22Rv1 (cell line): ENCODE data around the gene LGALS13.

Experiments
- ZFX ChIP-seq: fragments of 450-650 bp; IDR thresholded peaks from 2 replicates; pipeline ENCODE4 v1.6.1; 2017; ENCODE audit warnings: antibody characterized with exemption, borderline replicate concordance
- TF ChIP-seq, protein P1 (sequence below): fragments of 450-650 bp; IDR thresholded peaks from 2 replicates; pipeline ENCODE4 v1.5.1; 2017; ENCODE audit warnings: mild to moderate bottlenecking

- TF ChIP-seq, protein P1, sequence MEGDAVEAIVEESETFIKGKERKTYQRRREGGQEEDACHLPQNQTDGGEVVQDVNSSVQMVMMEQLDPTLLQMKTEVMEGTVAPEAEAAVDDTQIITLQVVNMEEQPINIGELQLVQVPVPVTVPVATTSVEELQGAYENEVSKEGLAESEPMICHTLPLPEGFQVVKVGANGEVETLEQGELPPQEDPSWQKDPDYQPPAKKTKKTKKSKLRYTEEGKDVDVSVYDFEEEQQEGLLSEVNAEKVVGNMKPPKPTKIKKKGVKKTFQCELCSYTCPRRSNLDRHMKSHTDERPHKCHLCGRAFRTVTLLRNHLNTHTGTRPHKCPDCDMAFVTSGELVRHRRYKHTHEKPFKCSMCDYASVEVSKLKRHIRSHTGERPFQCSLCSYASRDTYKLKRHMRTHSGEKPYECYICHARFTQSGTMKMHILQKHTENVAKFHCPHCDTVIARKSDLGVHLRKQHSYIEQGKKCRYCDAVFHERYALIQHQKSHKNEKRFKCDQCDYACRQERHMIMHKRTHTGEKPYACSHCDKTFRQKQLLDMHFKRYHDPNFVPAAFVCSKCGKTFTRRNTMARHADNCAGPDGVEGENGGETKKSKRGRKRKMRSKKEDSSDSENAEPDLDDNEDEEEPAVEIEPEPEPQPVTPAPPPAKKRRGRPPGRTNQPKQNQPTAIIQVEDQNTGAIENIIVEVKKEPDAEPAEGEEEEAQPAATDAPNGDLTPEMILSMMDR: no peak
- no peak for TF ChIP-seq ZFX
Measured at GRCh38 chr19:39631178-39631577, 28.9 kb downstream of the LGALS13 start.
